DND-41 (cell line): Measurements from ENCODE around the gene IL1RL2.

ENCODE experiments used
- EZH2 ChIP-seq: IDR thresholded peaks from 3 replicates; pipeline ENCODE4 v1.6.1; 2012; ENCODE audit warnings: borderline replicate concordance, low read depth, mild to moderate bottlenecking, moderate library complexity, low read length, inconsistent platforms; ENCODE audit not compliant: severe bottlenecking
- TF ChIP-seq, protein P1 (sequence below): IDR thresholded peaks from 2 replicates; pipeline ENCODE4 v1.5.1; 2012; ENCODE audit warnings: borderline replicate concordance, low read length, moderate library complexity, mild to moderate bottlenecking; ENCODE audit not compliant: poor library complexity, severe bottlenecking; ENCODE audit errors: extremely low read depth

GRCh38 chr2:102217032-102217431 is 30.2 kb downstream of the IL1RL2 start:
- no peak for TF ChIP-seq EZH2
- TF ChIP-seq, protein P1, sequence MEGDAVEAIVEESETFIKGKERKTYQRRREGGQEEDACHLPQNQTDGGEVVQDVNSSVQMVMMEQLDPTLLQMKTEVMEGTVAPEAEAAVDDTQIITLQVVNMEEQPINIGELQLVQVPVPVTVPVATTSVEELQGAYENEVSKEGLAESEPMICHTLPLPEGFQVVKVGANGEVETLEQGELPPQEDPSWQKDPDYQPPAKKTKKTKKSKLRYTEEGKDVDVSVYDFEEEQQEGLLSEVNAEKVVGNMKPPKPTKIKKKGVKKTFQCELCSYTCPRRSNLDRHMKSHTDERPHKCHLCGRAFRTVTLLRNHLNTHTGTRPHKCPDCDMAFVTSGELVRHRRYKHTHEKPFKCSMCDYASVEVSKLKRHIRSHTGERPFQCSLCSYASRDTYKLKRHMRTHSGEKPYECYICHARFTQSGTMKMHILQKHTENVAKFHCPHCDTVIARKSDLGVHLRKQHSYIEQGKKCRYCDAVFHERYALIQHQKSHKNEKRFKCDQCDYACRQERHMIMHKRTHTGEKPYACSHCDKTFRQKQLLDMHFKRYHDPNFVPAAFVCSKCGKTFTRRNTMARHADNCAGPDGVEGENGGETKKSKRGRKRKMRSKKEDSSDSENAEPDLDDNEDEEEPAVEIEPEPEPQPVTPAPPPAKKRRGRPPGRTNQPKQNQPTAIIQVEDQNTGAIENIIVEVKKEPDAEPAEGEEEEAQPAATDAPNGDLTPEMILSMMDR, result no peak
